K562 (cell line): ENCODE results near the gene GLIPR1. TPM values are rescaled to one million over a fixed set of nuclear protein-coding genes. Genes with fewer than 3 reads are reported as not detected.
A peak's percentile ranks its signal among the peaks of the same experiment; 100 is the strongest.

Experiments used
- ETV1 ChIP-seq: fragments of 450-650 bp; conservative IDR thresholded peaks from 2 replicates; pipeline ENCODE4 v1.6.1; 2016; ENCODE audit warnings: missing genetic modification characterization, control low read depth, low read depth, missing compliant biosample characterization
- FOXA1 ChIP-seq: fragments of 450-650 bp; IDR thresholded peaks from 2 replicates; pipeline ENCODE4 v1.6.1; 2016; ENCODE audit warnings: mild to moderate bottlenecking, borderline replicate concordance
- KDM1A ChIP-seq, 2 experiments: fragments of 450-650 bp; IDR thresholded peaks; 2 replicates each; pipeline ENCODE4 v1.6.1; 2016; ENCODE audit warnings: mild to moderate bottlenecking in 2 of 2
- MNT ChIP-seq, 2 experiments: fragments of 450-650 bp; conservative IDR thresholded peaks; 2 replicates each; pipeline ENCODE4 v1.6.1; 2017; ENCODE audit warnings: mild to moderate bottlenecking in 2 of 2, moderate library complexity in 2 of 2
- MYC ChIP-seq, 2 experiments: fragments of 250-450 bp in 1 of 2; sonication (Bioruptor Pico) in 1 of 2; IDR thresholded peaks; 2 replicates each; pipeline versions ENCODE4 v1.5.1 to v1.6.1; 2012 to 2021; ENCODE audit warnings: low read depth in 2 of 2, borderline replicate concordance in 1 of 2, improper control_type of control experiment in 1 of 2, low read length in 1 of 2, mild to moderate bottlenecking in 1 of 2, moderate library complexity in 1 of 2
- SP2 ChIP-seq: IDR thresholded peaks from 2 replicates; pipeline ENCODE4 v1.6.1; 2011; ENCODE audit warnings: mild to moderate bottlenecking, low read depth, low read length, moderate library complexity; ENCODE audit not compliant: poor library complexity, severe bottlenecking; ENCODE audit errors: extremely low read depth
- ZC3H8 ChIP-seq: fragments of 450-650 bp; IDR thresholded peaks from 2 replicates; pipeline ENCODE4 v1.6.1; 2017
- ZNF644 ChIP-seq: fragments of 200-800 bp; sonication (Bioruptor generic); IDR thresholded peaks from 2 replicates; pipeline ENCODE4 v1.6.1; 2016; ENCODE audit warnings: low read depth, missing genetic modification characterization, missing compliant biosample characterization
- ZNF717 ChIP-seq: fragments of 250-450 bp; sonication (Bioruptor Pico); IDR thresholded peaks from 2 replicates; pipeline ENCODE4 v1.5.0; 2021
- ZZZ3 ChIP-seq: fragments of 450-650 bp; IDR thresholded peaks from 2 replicates; pipeline ENCODE4 v1.6.1; 2016; ENCODE audit warnings: antibody characterized with exemption, mild to moderate bottlenecking, moderate library complexity
- polyA plus RNA-seq, 8 experiments: library from polyadenylated mRNA; depleted of rRNA in 4 of 8; stranded (reverse) in 5 of 8; unstranded in 3 of 8; fragments of >200 nt; fragmentation: Nextera tagmentation in 2 of 8; fragmentation: Illumina TruSeq in 1 of 8; extraction: Ambion mirVana in 2 of 8; extraction: Trizol in 1 of 8; gene quantifications; 2 replicates each; pipeline versions ENCODE4 v1.2.1 to v1.2.3, GENCODE V29; 2011 to 2014; ENCODE audit warnings: inconsistent platforms in 1 of 8, missing spikeins in 1 of 8
- total RNA-seq, 7 experiments: library from RNA; depleted of rRNA in 6 of 7; stranded (reverse); fragments of >200 nt in 6 of 7; fragmentation: Illumina TruSeq in 2 of 7; extraction: Trizol in 2 of 7; gene quantifications; 2 replicates each; pipeline versions ENCODE4 v1.2.1 to v1.2.3, GENCODE V29; 2011 to 2021; ENCODE audit warnings: low replicate concordance in 1 of 7
- TF ChIP-seq, protein P1 (sequence below), 2 experiments: fragments of 450-650 bp in 1 of 2; IDR thresholded peaks; 2 replicates each; pipeline ENCODE4 v1.6.1; 2011 to 2017; ENCODE audit warnings: low read depth in 2 of 2, antibody characterized with exemption in 1 of 2, borderline replicate concordance in 1 of 2, low read length in 1 of 2, mild to moderate bottlenecking in 1 of 2, mixed read lengths in 1 of 2; ENCODE audit not compliant: control insufficient read depth in 1 of 2
- TF ChIP-seq, protein P2 (sequence below): fragments of 450-650 bp; IDR thresholded peaks from 2 replicates; pipeline ENCODE4 v1.6.1; 2018; ENCODE audit warnings: mild to moderate bottlenecking, low read depth; ENCODE audit not compliant: partially characterized antibody

The GLIPR1 gene
- total and polyA plus RNA-seq, 9 of the 15 experiments (the other 6 are each of a cell fraction or from before 2014, with no cell fraction given), result 0.26 to 2.1 (median 1.2) TPM

GRCh38 chr12:75511116-75512048 lies 30.8 kb downstream of the GLIPR1 start, which contains the start of gene KRR1 (continued):
- TF ChIP-seq, protein P1, sequence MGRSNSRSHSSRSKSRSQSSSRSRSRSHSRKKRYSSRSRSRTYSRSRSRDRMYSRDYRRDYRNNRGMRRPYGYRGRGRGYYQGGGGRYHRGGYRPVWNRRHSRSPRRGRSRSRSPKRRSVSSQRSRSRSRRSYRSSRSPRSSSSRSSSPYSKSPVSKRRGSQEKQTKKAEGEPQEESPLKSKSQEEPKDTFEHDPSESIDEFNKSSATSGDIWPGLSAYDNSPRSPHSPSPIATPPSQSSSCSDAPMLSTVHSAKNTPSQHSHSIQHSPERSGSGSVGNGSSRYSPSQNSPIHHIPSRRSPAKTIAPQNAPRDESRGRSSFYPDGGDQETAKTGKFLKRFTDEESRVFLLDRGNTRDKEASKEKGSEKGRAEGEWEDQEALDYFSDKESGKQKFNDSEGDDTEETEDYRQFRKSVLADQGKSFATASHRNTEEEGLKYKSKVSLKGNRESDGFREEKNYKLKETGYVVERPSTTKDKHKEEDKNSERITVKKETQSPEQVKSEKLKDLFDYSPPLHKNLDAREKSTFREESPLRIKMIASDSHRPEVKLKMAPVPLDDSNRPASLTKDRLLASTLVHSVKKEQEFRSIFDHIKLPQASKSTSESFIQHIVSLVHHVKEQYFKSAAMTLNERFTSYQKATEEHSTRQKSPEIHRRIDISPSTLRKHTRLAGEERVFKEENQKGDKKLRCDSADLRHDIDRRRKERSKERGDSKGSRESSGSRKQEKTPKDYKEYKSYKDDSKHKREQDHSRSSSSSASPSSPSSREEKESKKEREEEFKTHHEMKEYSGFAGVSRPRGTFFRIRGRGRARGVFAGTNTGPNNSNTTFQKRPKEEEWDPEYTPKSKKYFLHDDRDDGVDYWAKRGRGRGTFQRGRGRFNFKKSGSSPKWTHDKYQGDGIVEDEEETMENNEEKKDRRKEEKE (IDR thresholded peaks at IDR 0.05; ENCODE audit: borderline replicate concordance in 1 of 2, control insufficient read depth in 1 of 2, low read depth in 2 of 2, low read length in 1 of 2), result peak in 1 of 2 experiments; percentile 89; a peak in 1 of 4 replicates
- peak; percentile 36 to 74 for TF ChIP-seq MNT (conservative IDR thresholded peaks at IDR 0.05)
- TF ChIP-seq FOXA1, result no peak
- TF ChIP-seq ZNF717 (CRISPR knock-in tag), result no peak
- peak; percentile 89 for TF ChIP-seq ETV1 (tag)
- TF ChIP-seq MYC (IDR thresholded peaks at IDR 0.05; ENCODE audit: low read depth, low read length), result peak; percentile 61
- TF ChIP-seq MYC (CRISPR knock-in tag; IDR thresholded peaks at IDR 0.05; ENCODE audit: borderline replicate concordance, low read depth), result no peak
- TF ChIP-seq KDM1A (IDR thresholded peaks at IDR 0.05), result no peak
- TF ChIP-seq ZNF644, result peak; percentile 75
- TF ChIP-seq SP2, result no peak
- peak; percentile 11; the same call in 1 of the 2 replicates for TF ChIP-seq ZC3H8
- TF ChIP-seq, protein P2, sequence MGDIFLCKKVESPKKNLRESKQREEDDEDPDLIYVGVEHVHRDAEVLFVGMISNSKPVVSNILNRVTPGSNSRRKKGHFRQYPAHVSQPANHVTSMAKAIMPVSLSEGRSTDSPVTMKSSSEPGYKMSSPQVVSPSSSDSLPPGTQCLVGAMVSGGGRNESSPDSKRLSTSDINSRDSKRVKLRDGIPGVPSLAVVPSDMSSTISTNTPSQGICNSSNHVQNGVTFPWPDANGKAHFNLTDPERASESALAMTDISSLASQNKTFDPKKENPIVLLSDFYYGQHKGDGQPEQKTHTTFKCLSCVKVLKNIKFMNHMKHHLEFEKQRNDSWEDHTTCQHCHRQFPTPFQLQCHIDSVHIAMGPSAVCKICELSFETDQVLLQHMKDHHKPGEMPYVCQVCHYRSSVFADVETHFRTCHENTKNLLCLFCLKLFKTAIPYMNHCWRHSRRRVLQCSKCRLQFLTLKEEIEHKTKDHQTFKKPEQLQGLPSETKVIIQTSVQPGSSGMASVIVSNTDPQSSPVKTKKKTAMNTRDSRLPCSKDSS, result no peak
- 0 out of 2 replicates have a peak, but pooled peaks have one; percentile 43 for TF ChIP-seq ZZZ3
